Activated CD8-positive, alpha-beta memory T cell treated with anti-CD3 and anti-CD28 coated beads for 4 hours (primary cell): Measurements from ENCODE around the gene BTRC.

Experiments used
- DNase-seq, 2 donors: peaks; one replicate each; pipeline ENCODE4 v3.0.0-alpha.2; 2020; ENCODE audit warnings: low read depth in 2 of 2

BTRC gene

GRCh38 chr10:101484175-101484745 lies 130.3 kb downstream of the BTRC start:
- DNase-seq = no peak

DNA sequence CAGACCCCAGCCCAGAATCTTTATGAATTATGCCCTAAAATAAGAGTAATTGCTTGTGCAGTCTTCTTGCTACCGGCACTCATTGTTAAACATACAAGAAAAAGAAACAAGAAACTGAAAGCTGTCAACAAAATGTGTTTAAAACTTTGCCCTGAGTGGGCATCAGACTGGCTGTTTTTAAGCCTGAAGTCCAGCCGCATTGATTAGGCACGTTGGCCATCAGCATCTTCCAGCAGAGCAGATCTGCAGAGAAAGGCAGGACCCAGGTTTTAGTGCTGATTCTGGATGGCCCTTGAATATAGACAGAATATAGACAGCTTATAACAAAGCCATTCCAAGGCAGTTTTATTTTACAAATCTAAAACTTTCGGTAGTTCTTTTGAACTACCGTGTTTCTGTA lies 131.2 kb downstream of the BTRC start:
- DNase-seq = no peak

DNA sequence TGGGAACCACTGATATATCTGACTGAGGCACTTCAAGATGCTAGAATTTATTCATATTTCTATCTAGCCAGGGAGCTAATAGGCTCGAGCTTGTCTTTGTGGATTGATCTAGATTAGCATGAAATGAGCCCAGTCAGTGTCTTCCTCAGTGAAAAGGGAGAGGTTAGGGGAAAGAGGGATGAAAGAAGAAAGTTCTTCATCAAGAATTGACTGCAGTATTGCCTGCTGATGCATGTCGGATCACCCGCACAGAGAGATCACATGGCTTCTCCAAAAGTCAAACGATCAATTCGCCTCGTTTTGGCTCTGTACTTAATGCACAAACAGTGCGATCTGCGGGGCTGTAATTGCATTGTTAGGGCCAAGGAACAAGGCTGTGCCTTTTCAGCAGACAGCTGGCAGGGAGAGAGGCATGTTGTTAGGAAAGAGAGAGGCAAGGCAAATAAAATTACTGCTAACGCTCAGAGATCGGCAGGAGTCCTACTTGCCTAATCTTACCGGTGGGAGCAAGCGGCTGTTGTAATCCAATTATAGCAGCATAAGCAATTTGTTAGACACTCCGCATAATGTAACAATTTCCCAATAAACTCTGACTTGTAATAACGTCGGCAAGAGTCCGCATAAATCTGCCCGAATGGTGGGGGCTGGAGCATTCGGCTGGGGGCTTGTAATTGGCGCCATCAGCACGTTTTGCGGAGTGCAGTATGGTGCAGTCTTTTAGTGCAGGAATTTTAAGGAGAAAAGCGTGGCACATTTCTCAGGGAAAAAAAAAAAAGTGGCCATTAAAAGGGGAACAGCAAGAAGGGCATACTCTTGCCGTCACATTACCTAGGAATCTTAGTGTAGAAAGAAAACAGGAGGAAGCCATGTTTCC lies 132.0 kb downstream of the BTRC start:
- DNase-seq = no peak

GRCh38 chr10:101487399-101487798 lies 133.4 kb downstream of the BTRC start:
- no peak for DNase-seq

DNA sequence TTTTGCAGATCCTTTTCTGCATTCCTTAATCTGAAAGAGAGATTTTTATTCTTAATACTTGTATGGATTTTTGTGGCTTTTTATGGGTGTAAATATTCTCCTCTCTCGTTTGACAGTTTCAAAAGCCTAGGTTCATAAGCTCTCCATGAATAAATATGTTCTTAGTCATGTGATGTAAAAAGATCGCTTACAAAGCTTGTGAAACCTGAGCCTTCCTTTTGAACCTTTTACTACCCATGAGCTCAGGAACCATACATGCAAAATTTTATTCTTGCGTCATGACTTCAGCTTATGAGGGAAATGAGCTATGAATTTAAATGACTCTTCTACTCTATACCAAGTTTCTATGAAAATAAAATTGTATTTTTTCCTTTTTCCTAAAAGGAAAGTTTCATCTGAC lies 135.4 kb downstream of the BTRC start:
- no peak for DNase-seq

- no peak for DNase-seq
Observed at GRCh38 chr10:101490026-101490425, 136.1 kb downstream of the BTRC start.

- no peak for DNase-seq
Observed at GRCh38 chr10:101492205-101492604, 138.2 kb downstream of the BTRC start.

DNA sequence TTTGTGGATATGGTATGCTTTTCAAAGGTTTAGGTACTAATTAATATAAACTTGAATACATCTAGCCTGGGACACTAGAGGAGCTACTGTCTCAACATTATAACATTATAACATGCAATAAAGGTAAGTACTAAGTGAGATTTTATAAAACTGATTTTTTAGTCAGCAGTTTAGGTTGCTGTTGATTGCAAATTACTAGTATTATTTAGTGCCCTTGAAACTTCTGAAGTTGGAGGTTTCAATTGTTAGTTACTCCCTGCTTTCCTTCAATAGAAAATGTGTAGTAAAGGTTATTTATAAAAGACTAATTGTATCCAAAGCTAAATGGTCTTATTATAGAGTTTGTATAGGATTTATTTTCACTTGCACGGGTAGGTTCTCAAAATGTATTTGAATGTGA lies 138.8 kb downstream of the BTRC start:
- DNase-seq = no peak

- DNase-seq = no peak
Observed at GRCh38 chr10:101493249-101493648, 139.3 kb downstream of the BTRC start.

DNA sequence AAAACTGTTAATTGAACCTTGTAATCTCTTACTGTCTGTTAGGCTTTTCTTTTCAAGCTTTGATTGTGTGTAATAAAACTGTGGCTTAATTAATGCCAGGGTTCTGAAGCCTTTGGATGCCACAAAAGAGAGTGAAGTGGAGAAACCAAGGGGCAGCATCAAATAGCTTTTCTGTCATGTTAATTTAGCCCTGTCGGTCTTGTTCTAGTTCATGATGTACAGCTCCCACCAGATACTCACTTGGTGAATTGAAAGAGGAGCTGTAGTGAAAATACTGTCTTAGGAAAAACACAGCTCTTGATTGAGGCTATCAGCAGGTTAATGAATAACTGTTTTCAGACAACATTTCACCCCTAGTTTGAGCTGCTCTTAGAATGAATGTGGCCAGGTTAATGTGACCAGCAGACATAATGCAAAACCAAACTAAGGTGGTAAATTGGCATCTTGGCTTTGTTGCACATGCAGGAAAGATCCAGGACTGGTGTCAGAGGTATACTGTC lies 139.9 kb downstream of the BTRC start:
- DNase-seq = no peak

DNA sequence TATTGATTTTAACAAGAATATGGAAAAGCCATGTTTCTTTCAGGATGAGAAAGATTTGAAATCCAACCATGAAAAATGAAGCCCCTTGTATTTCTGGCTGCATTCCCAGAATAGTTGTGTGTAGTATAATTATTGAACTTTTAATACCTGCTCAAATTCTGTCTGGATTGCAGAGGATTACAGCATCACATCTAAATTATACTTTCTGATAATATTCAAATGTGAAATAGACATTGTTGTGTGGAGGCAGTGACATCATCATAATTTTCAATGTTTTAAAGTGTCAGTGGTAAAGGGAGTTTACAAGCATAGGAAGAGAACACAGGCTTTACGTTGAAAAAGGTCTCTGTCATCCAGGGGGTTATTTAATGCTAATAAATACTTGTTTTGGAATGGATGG lies 140.7 kb downstream of the BTRC start:
- no peak for DNase-seq

- DNase-seq = no peak
Observed at GRCh38 chr10:101495324-101495925, 141.5 kb downstream of the BTRC start.

DNA sequence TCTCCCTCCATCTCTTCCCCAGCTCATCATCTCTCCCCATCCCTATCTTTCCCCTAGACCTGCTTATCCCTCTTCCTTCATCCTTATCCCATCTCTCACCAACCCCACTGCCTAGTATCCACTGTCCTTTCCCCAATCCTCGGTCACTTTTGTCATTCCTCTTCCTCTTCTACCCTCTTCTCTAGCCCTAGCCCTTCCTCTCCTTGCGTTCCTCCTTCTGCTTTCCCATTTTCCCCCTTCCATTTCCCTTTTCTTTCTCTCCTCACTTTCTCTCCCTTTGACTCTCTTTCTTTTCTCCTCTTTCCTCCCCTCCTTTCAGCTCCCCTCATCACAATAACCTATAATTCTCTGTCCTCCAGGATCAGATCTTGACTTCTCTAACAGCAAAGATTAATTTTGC lies 150.5 kb downstream of the BTRC start:
- no peak for DNase-seq

DNA sequence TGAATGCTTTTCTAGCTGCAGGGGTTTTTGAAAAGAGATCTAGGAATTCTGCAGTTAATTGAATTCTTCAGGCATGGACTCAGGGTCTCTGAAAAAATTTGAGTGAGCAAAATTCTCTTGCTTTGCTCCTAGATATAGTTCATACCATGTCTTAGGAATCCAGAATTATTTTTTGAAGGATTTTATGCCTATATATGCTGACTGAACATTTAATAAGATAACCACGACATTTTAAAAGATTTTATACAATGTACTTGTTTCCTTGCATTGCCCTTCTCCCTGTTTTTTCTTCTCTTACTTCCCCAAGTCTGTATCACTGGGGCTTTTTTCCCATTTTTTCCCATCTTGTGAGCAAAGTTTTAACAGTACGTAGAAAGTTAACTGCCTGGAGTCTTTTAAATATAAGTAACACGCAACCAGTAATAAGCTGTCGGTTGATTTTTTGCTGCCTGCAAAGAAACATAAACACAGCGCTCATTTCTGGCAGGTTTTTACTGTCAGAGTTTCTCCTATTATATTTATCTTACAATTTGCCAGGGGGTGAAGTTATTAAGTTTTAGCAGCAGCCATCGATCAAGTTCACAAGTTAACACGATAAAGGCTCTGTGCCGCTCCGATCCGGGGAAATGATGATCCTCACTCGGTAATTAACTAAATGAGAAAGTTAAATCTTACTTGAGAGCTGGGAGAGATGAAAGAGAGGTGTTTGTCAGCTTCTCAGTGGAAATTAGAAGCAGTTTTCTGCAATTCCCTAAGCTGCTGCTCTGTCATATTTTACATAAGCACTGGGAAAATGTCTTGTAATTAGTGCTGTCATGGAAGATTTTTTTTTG lies 153.1 kb downstream of the BTRC start:
- no peak for DNase-seq

DNA sequence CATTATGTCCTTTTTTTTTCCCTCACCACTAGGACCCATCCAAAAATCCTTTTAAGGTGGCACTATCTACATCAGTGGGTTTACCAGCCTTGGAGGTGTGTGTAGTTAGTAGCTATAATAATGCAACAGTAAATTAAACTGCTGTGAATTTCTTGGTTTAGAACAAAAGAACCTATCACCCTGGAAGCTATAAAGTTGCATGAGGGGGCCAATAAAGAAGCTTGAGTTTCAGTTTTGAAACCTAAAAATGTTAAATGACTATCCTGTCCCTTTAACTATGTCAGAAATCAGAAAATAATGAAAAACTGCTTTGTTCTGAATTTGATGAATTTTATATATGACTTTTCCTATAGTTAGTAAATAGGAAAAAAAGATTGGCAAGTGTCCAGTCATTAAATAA lies 153.9 kb downstream of the BTRC start:
- no peak for DNase-seq

GRCh38 chr10:101511938-101512337 lies 158.0 kb downstream of the BTRC start:
- DNase-seq = no peak

DNA sequence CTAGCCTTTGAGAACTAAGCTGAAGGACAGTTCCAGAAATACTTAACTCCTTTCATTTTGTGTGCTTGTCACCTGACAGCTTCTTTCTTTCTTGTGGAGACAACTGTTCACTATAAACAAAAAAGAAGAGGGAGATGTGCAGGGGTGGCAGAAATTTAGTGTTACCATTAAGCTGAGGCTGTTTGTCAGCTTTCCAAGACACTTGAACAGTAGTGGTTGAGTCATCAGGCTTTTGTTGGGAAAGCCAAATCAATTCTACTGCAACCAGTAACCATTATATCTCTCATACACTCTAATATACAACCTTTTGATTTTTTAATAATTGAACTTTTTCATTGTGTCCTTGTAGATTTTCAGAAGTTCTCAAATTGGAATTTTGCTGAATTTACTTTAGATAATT lies 158.8 kb downstream of the BTRC start:
- no peak for DNase-seq

DNA sequence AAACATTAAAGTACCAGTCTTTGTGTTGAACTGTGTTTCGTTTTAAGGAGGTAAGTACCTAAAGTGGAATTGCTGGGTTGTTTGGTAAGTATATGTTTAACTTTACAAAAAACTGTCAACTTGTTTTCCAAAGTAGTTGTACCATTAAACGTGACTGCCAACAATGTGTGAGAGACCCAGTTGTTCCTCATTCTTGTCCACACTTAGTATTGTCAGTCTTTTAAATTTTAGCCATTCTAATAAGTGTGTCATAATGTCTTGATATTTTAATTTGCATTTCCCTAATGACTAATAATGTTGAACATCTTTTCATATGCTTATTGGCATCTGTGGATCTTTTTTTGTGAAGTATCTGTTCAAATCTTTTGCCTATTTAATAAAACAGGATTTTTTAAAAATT lies 159.8 kb downstream of the BTRC start:
- DNase-seq = no peak

GRCh38 chr10:101525848-101526247 lies 171.9 kb downstream of the BTRC start:
- DNase-seq = no peak

- DNase-seq = no peak
Observed at GRCh38 chr10:101529207-101529606, 175.2 kb downstream of the BTRC start.

GRCh38 chr10:101529725-101530553 lies 176.0 kb downstream of the BTRC start:
- no peak for DNase-seq
